Keratinocyte (primary cell): ENCODE measurements around the gene ULBP3. TPM values are rescaled to one million over a fixed set of nuclear protein-coding genes. Genes with fewer than 3 reads are reported as not detected.
A peak's percentile ranks its signal among the peaks of the same experiment; 100 is the strongest.

Experiments used
- DNase-seq: peaks from one replicate; pipeline ENCODE4 v3.0.0-alpha.2; 2011; ENCODE audit warnings: low read depth, missing footprints, low spot score
- FAIRE-seq: peaks from 2 replicates; lab custom pipeline; 2011; peaks lifted over from hg19 to GRCh38; lab: Jason Lieb, UNC
- H2AFZ ChIP-seq: 2 replicates; pipeline ENCODE4 v1.6.0; 2012; ENCODE audit warnings: low read length, control low read depth, inconsistent platforms; ENCODE audit not compliant: control insufficient read depth
- H3K27ac ChIP-seq: 2 replicates; pipeline ENCODE4 v1.5.1; 2011; ENCODE audit warnings: low read length; ENCODE audit not compliant: control insufficient read depth, insufficient read depth
- H3K27me3 ChIP-seq: 3 replicates; pipeline ENCODE4 v1.6.0; 2011; ENCODE audit warnings: low read length; ENCODE audit not compliant: control insufficient read depth, insufficient read depth; ENCODE audit errors: extremely low read depth
- H3K36me3 ChIP-seq, 2 experiments: 2 replicates in 1 of 2; 3 replicates in 1 of 2; pipeline ENCODE4 v1.5.1; 2011; ENCODE audit warnings: low read length in 2 of 2, mild to moderate bottlenecking in 1 of 2; ENCODE audit not compliant: control insufficient read depth in 2 of 2, insufficient read depth in 2 of 2; ENCODE audit errors: extremely low read depth in 1 of 2
- H3K4me1 ChIP-seq: 3 replicates; pipeline ENCODE4 v1.5.1; 2011; ENCODE audit warnings: low read length; ENCODE audit not compliant: control insufficient read depth, insufficient read depth; ENCODE audit errors: extremely low read depth
- H3K4me2 ChIP-seq: 3 replicates; pipeline ENCODE4 v1.6.0; 2011; ENCODE audit warnings: low read depth, low read length; ENCODE audit not compliant: control insufficient read depth, insufficient read depth; ENCODE audit errors: extremely low read depth
- H3K4me3 ChIP-seq, 3 experiments: fragments of 200-600 bp in 1 of 3; sonication (generic) in 1 of 3; 2 replicates in 2 of 3; 3 replicates in 1 of 3; pipeline ENCODE4 v1.5.1; 2011 to 2016; ENCODE audit warnings: low read length in 3 of 3, mild to moderate bottlenecking in 3 of 3, control low read depth in 2 of 3, inconsistent platforms in 1 of 3, low read depth in 1 of 3, mixed read lengths in 1 of 3, mixed run types in 1 of 3, moderate library complexity in 1 of 3; ENCODE audit not compliant: control insufficient read depth in 2 of 3, insufficient read depth in 2 of 3; ENCODE audit errors: extremely low read depth in 1 of 3
- H3K79me2 ChIP-seq: 2 replicates; pipeline ENCODE4 v1.6.0; 2012; ENCODE audit warnings: low read length; ENCODE audit not compliant: control insufficient read depth, insufficient read depth
- H3K9ac ChIP-seq: 3 replicates; pipeline ENCODE4 v1.6.0; 2011; ENCODE audit warnings: low read length; ENCODE audit not compliant: control insufficient read depth, insufficient read depth; ENCODE audit errors: extremely low read depth
- H3K9me1 ChIP-seq: 3 replicates; pipeline ENCODE4 v1.6.0; 2011; ENCODE audit warnings: low read length; ENCODE audit not compliant: control insufficient read depth, insufficient read depth; ENCODE audit errors: extremely low read depth
- H3K9me3 ChIP-seq: 2 replicates; pipeline ENCODE4 v1.5.1; 2012; ENCODE audit warnings: low read depth, low read length; ENCODE audit not compliant: control insufficient read depth
- H4K20me1 ChIP-seq: 3 replicates; pipeline ENCODE4 v1.6.0; 2011; ENCODE audit warnings: low read length; ENCODE audit not compliant: control insufficient read depth, insufficient read depth; ENCODE audit errors: extremely low read depth
- EZH2 ChIP-seq: IDR thresholded peaks from one replicate; pipeline ENCODE4 v1.6.1; 2012; ENCODE audit warnings: inconsistent platforms, mild to moderate bottlenecking, low read length, moderate library complexity
- dilution Hi-C: fragments of 300-500 bp; cut with MboI; formaldehyde crosslinking; loops from one replicate; pipeline ENCODE4 v1.7.0; 2020; ENCODE audit warnings: low sequenced_read_pairs; ENCODE audit not compliant: extremely low pct_ligation_motif_present
- polyA plus RNA-seq, 5 experiments: library from polyadenylated mRNA; depleted of rRNA in 3 of 5; stranded (reverse) in 3 of 5; stranded (forward) in 1 of 5; unstranded in 1 of 5; fragments of >200 nt; gene quantifications; 1 replicate in 1 of 5; 2 replicates in 3 of 5; 3 replicates in 1 of 5; pipeline versions ENCODE4 v1.2.1 to v1.2.3, GENCODE V29; 2011 to 2012; ENCODE audit warnings: missing spikeins in 2 of 5, low read depth in 1 of 5, low replicate concordance in 1 of 5
- TF ChIP-seq, protein P1 (sequence below), 3 experiments: IDR thresholded peaks in 1 of 3; conservative IDR thresholded peaks in 1 of 3; optimal IDR thresholded peaks in 1 of 3; 2 replicates in 2 of 3; 3 replicates in 1 of 3; pipeline versions ENCODE3 to v1.5.1; 2011; ENCODE audit warnings: low read length in 3 of 3, mild to moderate bottlenecking in 3 of 3, moderate library complexity in 2 of 3, control low read depth in 1 of 3, inconsistent platforms in 1 of 3; ENCODE audit not compliant: insufficient read depth in 2 of 3; ENCODE audit errors: extremely low read depth in 1 of 3

Gene ULBP3
- polyA plus RNA-seq, 1 donor (not counting 4 experiments of a cell fraction or from before 2014, with no cell fraction given), result 7.4 TPM

DNA sequence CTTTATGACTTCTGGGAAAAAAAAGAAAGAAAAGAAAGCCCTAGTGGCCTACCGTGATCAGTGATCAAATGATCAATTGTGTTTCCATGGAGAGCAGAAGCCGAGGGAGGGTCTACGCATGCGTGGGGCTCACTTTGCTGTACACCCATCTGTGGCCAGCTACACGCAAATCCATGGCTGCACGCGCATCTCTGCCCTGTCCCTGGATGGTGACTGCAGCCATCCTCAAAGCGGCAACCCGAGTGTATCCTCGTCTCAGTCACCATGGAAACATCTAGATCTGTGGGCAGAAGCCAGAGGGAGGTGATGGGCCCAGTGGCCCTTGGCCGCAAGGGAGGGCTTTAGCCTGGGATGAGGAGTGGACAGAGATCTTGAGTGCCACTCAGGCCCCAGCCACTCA lies 785 bp upstream of the ULBP3 start:
- dilution Hi-C loops, result no loop called here
- H3K27ac ChIP-seq, result no peak overlapping the region
- H3K27me3 ChIP-seq, result no peaks in the 10 kb centered on the region
- DNase-seq (no peak), FAIRE-seq (no peak)
- H3K4me3 ChIP-seq, result no peak overlapping the region
- no peaks in the 10 kb centered on the region for H4K20me1 ChIP-seq
- H3K9ac ChIP-seq, result no peak overlapping the region
- peaks cover 2% of the 10 kb centered on the region for H3K9me1 ChIP-seq
- no peak overlapping the region for H2AFZ ChIP-seq
- peaks cover 2 to 3% of the 10 kb centered on the region in 2 experiments for H3K36me3 ChIP-seq
- H3K9me3 ChIP-seq, result no peaks in the 10 kb centered on the region
- no peaks in the 10 kb centered on the region for H3K79me2 ChIP-seq
- TF ChIP-seq EZH2, result no peak
- TF ChIP-seq, protein P1, sequence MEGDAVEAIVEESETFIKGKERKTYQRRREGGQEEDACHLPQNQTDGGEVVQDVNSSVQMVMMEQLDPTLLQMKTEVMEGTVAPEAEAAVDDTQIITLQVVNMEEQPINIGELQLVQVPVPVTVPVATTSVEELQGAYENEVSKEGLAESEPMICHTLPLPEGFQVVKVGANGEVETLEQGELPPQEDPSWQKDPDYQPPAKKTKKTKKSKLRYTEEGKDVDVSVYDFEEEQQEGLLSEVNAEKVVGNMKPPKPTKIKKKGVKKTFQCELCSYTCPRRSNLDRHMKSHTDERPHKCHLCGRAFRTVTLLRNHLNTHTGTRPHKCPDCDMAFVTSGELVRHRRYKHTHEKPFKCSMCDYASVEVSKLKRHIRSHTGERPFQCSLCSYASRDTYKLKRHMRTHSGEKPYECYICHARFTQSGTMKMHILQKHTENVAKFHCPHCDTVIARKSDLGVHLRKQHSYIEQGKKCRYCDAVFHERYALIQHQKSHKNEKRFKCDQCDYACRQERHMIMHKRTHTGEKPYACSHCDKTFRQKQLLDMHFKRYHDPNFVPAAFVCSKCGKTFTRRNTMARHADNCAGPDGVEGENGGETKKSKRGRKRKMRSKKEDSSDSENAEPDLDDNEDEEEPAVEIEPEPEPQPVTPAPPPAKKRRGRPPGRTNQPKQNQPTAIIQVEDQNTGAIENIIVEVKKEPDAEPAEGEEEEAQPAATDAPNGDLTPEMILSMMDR (optimal IDR thresholded peaks at IDR 0.05 in 1 of 3, IDR thresholded peaks at IDR 0.05 in 1 of 3, conservative IDR thresholded peaks at IDR 0.05 in 1 of 3; ENCODE audit: extremely low read depth in 1 of 3, insufficient read depth in 2 of 3, low read length in 3 of 3), result no peak
- H3K4me1 ChIP-seq, result peaks cover 16% of the 10 kb centered on the region
- no peak overlapping the region for H3K4me2 ChIP-seq

DNA sequence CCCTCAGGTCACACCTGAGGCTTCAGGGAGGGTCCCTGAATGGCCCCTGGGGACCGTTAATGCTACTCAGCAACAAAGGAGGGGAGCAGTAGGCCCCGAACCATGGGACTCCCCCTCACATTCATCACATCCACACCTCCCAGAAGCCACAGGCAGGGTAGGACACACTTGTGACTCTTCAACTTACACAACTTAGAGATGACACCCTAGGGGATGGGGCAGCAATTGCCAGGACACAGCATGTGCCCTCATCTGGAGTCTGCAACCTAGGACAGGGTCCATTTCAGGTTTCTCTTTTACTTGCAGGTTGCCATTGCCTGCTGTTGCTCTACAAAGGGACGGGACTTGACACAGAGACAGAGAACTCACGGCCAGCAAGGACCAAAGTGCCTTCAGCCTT lies 770 bp downstream of the ULBP3 start:
- Histone ChIP-seq H3K36me3 (peaks cover 3 to 6% of the 10 kb centered on the region in 2 experiments), H3K4me2 (peak overlapping the region; percentile 83), H3K9me1 (peaks cover 2% of the 10 kb centered on the region), H3K4me1 (peaks cover 16% of the 10 kb centered on the region), H3K79me2 (no peaks in the 10 kb centered on the region), H4K20me1 (no peaks in the 10 kb centered on the region), H2AFZ (peak overlapping the region; percentile 70), H3K4me3 (peak overlapping the region; percentile 67 to 76 (median 68)), H3K27ac (no peak overlapping the region), H3K27me3 (no peaks in the 10 kb centered on the region), H3K9me3 (no peaks in the 10 kb centered on the region), H3K9ac (peak overlapping the region; percentile 74)
- no peak for DNase-seq
- TF ChIP-seq EZH2, result no peak
- TF ChIP-seq, protein P1 (optimal IDR thresholded peaks at IDR 0.05 in 1 of 3, IDR thresholded peaks at IDR 0.05 in 1 of 3, conservative IDR thresholded peaks at IDR 0.05 in 1 of 3; ENCODE audit: extremely low read depth in 1 of 3, insufficient read depth in 2 of 3, low read length in 3 of 3), result no peak
- no peak for FAIRE-seq
- dilution Hi-C loops, result no loop called here
